HuH-7.5 (cell line): Measurements from ENCODE around the gene MINDY4.
"Not testable (repeated sequence)": the region's sequence is repeated elsewhere in the genome, so short reads cannot be mapped to it uniquely, and the experiment has no call there.

ENCODE experiments used
- DNase-seq: peaks from one replicate; pipeline ENCODE4 v3.0.0; 2011; ENCODE audit warnings: low spot score

MINDY4 gene

GRCh38 chr7:30804078-30804661, 33.0 kb downstream of the MINDY4 start:
- no peak for DNase-seq

GRCh38 chr7:30805081-30805691, 34.0 kb downstream of the MINDY4 start:
- DNase-seq: no peak

- DNase-seq: no peak
Measured at GRCh38 chr7:30805931-30806330, 34.7 kb downstream of the MINDY4 start.

GRCh38 chr7:30807477-30807876, 36.3 kb downstream of the MINDY4 start:
- not testable (repeated sequence) for DNase-seq

GRCh38 chr7:30807941-30808340, 36.7 kb downstream of the MINDY4 start:
- not testable (repeated sequence) for DNase-seq

- DNase-seq: no peak
Measured at GRCh38 chr7:30810986-30811385, 39.8 kb downstream of the MINDY4 start.

- no peak for DNase-seq
Measured at GRCh38 chr7:30812676-30813075, 41.5 kb downstream of the MINDY4 start.

- DNase-seq: no peak
Measured at GRCh38 chr7:30813466-30813865, 42.2 kb downstream of the MINDY4 start.

- DNase-seq: no peak
Measured at GRCh38 chr7:30814700-30815387, 43.6 kb downstream of the MINDY4 start.

GRCh38 chr7:30815388-30815854, 44.2 kb downstream of the MINDY4 start:
- DNase-seq: no peak

GRCh38 chr7:30815951-30816644, 44.9 kb downstream of the MINDY4 start:
- no peak for DNase-seq

GRCh38 chr7:30816645-30817370, 45.6 kb downstream of the MINDY4 start:
- no peak for DNase-seq

GRCh38 chr7:30817371-30817767, 46.2 kb downstream of the MINDY4 start:
- no peak for DNase-seq

GRCh38 chr7:30824821-30825720, 53.9 kb downstream of the MINDY4 start:
- no peak for DNase-seq

- DNase-seq: no peak
Measured at GRCh38 chr7:30826181-30826580, 55.0 kb downstream of the MINDY4 start.

- DNase-seq: no peak
Measured at GRCh38 chr7:30828591-30828990, 57.4 kb downstream of the MINDY4 start.

- DNase-seq: no peak
Measured at GRCh38 chr7:30829471-30829870, 58.3 kb downstream of the MINDY4 start.

GRCh38 chr7:30831227-30831626, 60.0 kb downstream of the MINDY4 start:
- DNase-seq: no peak

- no peak for DNase-seq
Measured at GRCh38 chr7:30831936-30832335, 60.7 kb downstream of the MINDY4 start.

GRCh38 chr7:30834017-30834674, 62.9 kb downstream of the MINDY4 start:
- DNase-seq: not testable (repeated sequence)
